Measurements from ENCODE around the gene WIPF1.
"Not testable (repeated sequence)": the region's sequence is repeated elsewhere in the genome, so short reads cannot be mapped to it uniquely, and the experiment has no call there.

WIPF1 gene

GRCh38 chr2:174552880-174553279 lies 44.7 kb downstream of the WIPF1 start:
- no peaks in the 10 kb centered on the region for H3K36me3 ChIP-seq
- H3K9me3 ChIP-seq (ENCODE audit: severe bottlenecking) = no peaks in the 10 kb centered on the region
- no peak for DNase-seq
- no peak overlapping the region for H3K27ac ChIP-seq
- TF ChIP-seq CTCF (IDR thresholded peaks at IDR 0.05; ENCODE audit: low read depth, low read length) = no peak
- H3K4me3 ChIP-seq (ENCODE audit: low read depth, low read length) = no peak overlapping the region
- no peaks in the 10 kb centered on the region for H3K27me3 ChIP-seq (ENCODE audit: insufficient read depth, low read depth, severe bottlenecking)

GRCh38 chr2:174551697-174552096 lies 45.9 kb downstream of the WIPF1 start:
- H3K36me3 ChIP-seq = no peaks in the 10 kb centered on the region
- TF ChIP-seq CTCF (IDR thresholded peaks at IDR 0.05; ENCODE audit: low read depth, low read length) = no peak
- H3K4me3 ChIP-seq (ENCODE audit: low read depth, low read length) = no peak overlapping the region
- H3K27ac ChIP-seq = no peak overlapping the region
- no peaks in the 10 kb centered on the region for H3K27me3 ChIP-seq (ENCODE audit: insufficient read depth, low read depth, severe bottlenecking)
- DNase-seq = no peak
- no peaks in the 10 kb centered on the region for H3K9me3 ChIP-seq (ENCODE audit: severe bottlenecking)

- H3K9me3 ChIP-seq (ENCODE audit: severe bottlenecking); H3K4me3 ChIP-seq (ENCODE audit: low read depth, low read length); DNase-seq; H3K27ac ChIP-seq; H3K27me3 ChIP-seq (ENCODE audit: insufficient read depth, low read depth, severe bottlenecking); H3K36me3 ChIP-seq: not testable (repeated sequence)
Measured at GRCh38 chr2:174548646-174549045, 49.0 kb downstream of the WIPF1 start.

- not testable (repeated sequence) for H3K9me3 ChIP-seq (ENCODE audit: severe bottlenecking); H3K4me3 ChIP-seq (ENCODE audit: low read depth, low read length); DNase-seq; H3K27ac ChIP-seq; H3K36me3 ChIP-seq; H3K27me3 ChIP-seq (ENCODE audit: insufficient read depth, low read depth, severe bottlenecking)
Measured at GRCh38 chr2:174548021-174548420, 49.6 kb downstream of the WIPF1 start.

- peak; percentile 74 for DNase-seq
- Histone ChIP-seq H3K27ac (no peak overlapping the region), H3K36me3 (no peaks in the 10 kb centered on the region), H3K9me3 (ENCODE audit: severe bottlenecking) (no peaks in the 10 kb centered on the region), H3K4me3 (ENCODE audit: low read depth, low read length) (no peak overlapping the region), H3K27me3 (ENCODE audit: insufficient read depth, low read depth, severe bottlenecking) (no peaks in the 10 kb centered on the region)
- peak; percentile 85 for TF ChIP-seq CTCF (IDR thresholded peaks at IDR 0.05; ENCODE audit: low read depth, low read length)
Measured at GRCh38 chr2:174546519-174547506, 50.8 kb downstream of the WIPF1 start.

GRCh38 chr2:174545240-174545639 lies 52.4 kb downstream of the WIPF1 start:
- no peaks in the 10 kb centered on the region for H3K27me3 ChIP-seq (ENCODE audit: insufficient read depth, low read depth, severe bottlenecking)
- H3K27ac ChIP-seq = no peak overlapping the region
- DNase-seq = no peak
- no peaks in the 10 kb centered on the region for H3K36me3 ChIP-seq
- TF ChIP-seq CTCF (IDR thresholded peaks at IDR 0.05; ENCODE audit: low read depth, low read length) = no peak
- no peaks in the 10 kb centered on the region for H3K9me3 ChIP-seq (ENCODE audit: severe bottlenecking)
- no peak overlapping the region for H3K4me3 ChIP-seq (ENCODE audit: low read depth, low read length)
